Activated effector memory CD4-positive, alpha-beta T cell treated with Interleukin-2 at 50 U/mL for 16 hours (primary cell): ENCODE results near the gene IL32.
"Not testable (repeated sequence)": the region's sequence is repeated elsewhere in the genome, so short reads cannot be mapped to it uniquely, and the experiment has no call there.

Experiments
- DNase-seq: peaks from one replicate; pipeline ENCODE4 v3.0.0-alpha.2; 2020

Gene IL32

GRCh38 chr16:3072576-3073263, 7.3 kb downstream of the IL32 start:
- DNase-seq: not testable (repeated sequence)

DNA sequence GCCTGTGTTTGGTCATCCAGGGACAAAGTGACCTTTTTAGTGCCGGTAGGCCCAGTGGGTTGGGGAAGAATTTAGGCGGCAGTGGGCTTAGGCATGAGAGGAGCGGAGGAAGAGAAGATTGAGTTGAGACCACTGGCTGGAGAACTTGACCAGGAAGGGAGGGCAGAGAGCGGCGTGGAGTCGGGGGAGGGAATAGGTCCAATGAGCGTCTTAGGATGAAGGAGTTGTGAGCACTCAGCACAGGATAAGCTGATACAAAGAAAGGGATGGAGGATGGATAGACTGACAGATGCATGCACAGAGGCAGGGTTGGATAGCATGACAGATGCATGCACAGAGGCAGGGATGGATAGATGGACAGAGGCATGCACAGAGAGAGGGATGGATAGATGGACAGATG, 8.0 kb downstream of the IL32 start:
- DNase-seq: no peak

GRCh38 chr16:3074860-3075522, 9.6 kb downstream of the IL32 start:
- peak; percentile 86 for DNase-seq

GRCh38 chr16:3075523-3075915, 10.1 kb downstream of the IL32 start:
- DNase-seq: no peak

GRCh38 chr16:3075946-3076345, 10.5 kb downstream of the IL32 start:
- not testable (repeated sequence) for DNase-seq

- DNase-seq: no peak
Observed at GRCh38 chr16:3076577-3076976, 11.1 kb downstream of the IL32 start.

GRCh38 chr16:3080024-3080423, 14.6 kb downstream of the IL32 start:
- no peak for DNase-seq

DNA sequence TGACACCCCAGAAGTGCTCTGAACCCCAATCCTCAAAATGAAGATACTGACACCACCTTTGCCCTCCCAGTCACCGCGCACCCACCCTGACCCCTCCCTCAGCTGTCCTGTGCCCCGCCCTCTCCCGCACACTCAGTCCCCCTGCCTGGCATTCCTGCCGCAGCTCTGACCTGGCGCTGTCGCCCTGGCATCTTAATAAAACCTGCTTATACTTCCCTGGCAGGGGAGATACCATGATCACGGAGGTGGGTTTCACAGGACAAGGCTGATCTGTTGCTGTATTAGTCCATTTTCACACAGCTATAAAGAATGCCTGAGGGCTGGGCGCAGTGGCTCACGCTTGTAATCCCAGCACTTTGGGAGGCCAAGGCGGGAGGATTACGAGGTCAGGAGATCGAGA, 16.5 kb downstream of the IL32 start:
- not testable (repeated sequence) for DNase-seq

DNA sequence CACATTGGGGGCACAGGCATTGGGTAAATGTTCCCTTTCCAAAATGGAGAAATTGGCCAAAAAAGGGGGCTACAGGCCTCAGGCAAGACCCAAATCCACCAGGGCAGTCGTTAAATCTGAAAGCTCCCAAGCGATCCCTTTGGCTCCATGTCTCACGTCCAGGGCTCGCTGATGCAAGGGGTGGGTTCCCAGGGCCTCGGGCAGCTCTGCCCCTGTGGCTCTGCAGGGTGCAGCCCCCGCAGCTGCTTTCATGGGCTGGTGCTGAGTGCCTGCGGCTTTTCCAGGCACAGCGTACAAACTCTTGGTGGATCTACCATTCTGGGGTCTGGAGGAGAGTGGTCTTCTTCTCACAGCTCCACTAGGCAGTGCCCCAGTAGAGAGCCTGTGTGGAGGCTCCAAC, 18.0 kb downstream of the IL32 start:
- not testable (repeated sequence) for DNase-seq

GRCh38 chr16:3084491-3084890, 19.1 kb downstream of the IL32 start:
- no peak for DNase-seq

DNA sequence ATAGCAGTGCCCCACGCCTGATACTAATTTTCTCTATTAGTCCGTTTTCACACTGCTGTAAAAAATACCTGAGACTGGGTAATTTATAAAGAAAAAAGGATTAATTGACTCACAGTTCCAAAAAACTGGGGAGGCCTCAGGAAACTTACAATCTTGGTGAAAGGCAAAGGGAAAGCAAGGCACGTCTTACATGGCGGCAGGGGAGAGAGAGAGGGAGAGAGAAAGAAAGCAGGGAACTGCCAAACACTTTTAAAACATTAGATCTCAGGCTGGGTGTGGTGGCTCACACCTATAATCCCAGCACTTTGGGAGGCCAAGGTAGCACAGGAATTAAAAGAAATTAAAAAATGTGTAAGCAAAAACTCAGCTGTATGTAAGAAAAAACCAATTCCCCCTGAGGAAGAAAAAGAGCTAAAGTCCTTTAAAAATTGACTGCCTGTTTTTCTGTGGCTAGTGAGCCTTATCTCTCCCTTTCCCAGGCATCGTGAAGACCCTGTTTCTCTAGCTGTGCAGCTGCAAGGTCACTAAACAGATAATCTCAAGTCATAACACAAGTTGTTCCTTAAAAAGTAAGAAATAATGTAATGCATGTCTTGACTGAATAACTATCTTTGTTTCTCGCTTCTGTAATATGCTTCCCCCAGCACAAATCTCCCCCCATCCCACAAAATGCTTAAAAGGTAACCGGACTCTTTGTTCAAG, 19.7 kb downstream of the IL32 start:
- no peak for DNase-seq

DNA sequence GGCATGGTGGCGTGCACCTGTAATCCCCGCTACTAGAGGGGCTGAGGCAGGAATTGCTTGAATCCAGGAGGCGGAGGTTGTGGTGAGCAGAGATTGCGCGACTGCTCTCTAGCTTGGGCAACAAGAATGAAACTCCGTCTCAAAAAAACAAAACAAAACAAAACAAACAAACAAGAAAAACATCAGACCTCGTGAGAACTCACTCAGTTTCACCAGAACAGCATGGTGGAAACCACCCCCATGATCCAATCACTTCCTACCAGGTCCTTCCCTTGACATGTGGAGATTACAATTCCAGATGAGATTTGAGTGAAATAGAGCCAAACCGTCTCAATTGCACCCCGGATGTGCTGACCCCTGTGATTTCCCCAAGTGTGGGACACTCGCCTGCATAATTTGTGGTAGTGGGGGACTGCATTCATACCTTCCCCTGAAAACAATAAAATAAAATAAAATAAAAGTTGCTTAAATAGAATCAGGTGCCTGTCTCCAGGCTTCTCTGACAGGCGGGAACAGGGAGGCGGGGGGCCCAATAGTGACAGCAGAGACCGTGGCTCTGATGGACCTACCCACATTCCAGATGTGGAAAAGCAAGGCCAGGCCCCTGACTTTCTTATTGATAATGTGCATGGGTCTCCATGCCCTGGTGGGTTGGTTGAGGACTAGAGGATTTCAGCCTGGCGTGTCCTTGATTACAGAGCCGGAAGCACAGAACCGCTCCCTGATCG, 20.6 kb downstream of the IL32 start:
- DNase-seq: no peak

DNA sequence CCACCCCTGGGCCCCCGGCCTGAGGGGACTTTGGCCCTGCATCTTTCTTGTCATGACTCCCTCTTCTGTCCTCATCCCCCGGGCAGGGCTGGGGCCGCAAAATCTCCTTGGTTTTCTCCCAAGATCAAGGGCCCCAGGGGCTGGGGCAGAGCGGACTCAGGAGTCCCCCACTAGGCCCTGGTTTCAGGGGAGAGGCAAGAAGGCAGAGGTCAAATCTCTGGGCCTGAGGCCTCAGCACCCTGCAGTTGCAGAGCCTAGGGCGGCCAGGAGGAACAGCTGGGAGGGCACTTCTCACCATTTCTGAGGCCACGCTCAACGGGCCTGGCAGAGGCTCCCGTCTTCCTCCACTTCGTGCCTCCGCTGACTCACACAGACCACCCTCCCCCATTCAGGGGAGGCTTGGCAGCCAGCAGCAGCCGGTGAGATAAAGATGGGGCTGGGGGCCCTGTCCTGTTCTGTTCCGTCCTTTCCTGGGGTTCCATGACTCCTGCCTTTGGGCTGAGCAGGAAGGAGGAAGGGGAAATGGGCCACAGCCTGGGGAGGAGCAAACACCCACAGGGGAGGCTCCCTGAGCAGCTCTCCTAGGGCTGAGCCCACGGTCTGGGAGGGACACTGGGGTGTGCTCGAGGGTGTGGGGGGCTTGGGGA, 21.3 kb downstream of the IL32 start:
- DNase-seq: no peak

DNA sequence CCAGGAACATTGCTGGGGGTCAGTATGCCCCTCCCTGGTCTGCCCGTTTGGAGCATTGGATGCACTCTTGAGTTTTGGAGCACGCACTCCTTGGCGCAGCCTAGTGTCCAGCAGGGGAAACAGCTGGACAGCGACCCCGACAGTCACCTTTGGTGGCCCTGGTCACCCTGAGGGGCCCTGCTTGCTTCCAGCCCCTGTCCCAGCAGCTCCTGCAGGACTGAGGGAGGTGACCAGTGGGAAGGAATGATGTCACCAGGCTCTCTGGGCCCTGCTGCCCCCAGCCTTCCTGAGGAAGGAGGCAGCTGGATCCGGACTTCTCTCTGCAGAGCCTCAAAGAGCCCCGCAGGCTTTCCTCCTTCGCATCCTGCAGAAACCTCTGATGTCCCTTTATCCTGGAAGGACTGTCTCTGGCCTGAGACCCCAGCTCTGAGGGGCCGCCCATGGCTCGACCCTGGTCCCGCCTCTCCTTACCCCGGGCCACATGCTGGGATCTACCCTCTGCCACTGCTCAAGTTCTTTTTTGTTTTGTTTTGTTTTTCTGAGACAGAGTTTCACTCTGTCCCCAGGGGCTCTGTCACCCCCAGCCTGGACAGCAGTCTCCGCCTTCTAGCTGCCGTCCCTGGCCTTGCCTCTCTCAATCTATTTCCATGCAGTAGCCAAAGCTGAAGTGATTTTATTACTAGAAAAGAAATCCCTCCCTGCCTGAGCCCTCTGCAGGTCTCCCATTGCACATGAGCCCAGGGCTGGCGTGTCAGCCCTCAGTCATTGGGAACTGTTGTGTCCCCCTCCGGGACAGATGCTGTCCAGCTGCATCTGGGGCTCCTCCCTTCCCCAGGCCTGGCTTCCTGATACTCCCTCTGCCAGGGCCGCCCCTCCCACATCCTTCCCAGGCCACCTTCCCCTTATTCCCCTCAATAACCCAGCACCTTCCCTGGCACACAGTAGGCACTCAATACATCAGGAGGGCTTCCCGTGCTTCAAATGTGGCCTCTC, 22.1 kb downstream of the IL32 start:
- no peak for DNase-seq

- DNase-seq: no peak
Observed at GRCh38 chr16:3088450-3088849, 23.0 kb downstream of the IL32 start.

GRCh38 chr16:3088925-3089716, 23.7 kb downstream of the IL32 start:
- no peak for DNase-seq

GRCh38 chr16:3089717-3090592, 24.5 kb downstream of the IL32 start:
- DNase-seq: no peak

GRCh38 chr16:3091551-3091950, 26.1 kb downstream of the IL32 start:
- no peak for DNase-seq

- DNase-seq: no peak
Observed at GRCh38 chr16:3092501-3092941, 27.1 kb downstream of the IL32 start.
